ENCODE measurements around the gene BORCS8.
"Not testable (repeated sequence)": the region's sequence is repeated elsewhere in the genome, so short reads cannot be mapped to it uniquely, and the experiment has no call there.

Gene BORCS8

GRCh38 chr19:19185853-19186740 is 5.9 kb downstream of the BORCS8 start:
- DNase-seq (ENCODE audit: low read depth) = peak; percentile 43
- TF ChIP-seq, protein P1, sequence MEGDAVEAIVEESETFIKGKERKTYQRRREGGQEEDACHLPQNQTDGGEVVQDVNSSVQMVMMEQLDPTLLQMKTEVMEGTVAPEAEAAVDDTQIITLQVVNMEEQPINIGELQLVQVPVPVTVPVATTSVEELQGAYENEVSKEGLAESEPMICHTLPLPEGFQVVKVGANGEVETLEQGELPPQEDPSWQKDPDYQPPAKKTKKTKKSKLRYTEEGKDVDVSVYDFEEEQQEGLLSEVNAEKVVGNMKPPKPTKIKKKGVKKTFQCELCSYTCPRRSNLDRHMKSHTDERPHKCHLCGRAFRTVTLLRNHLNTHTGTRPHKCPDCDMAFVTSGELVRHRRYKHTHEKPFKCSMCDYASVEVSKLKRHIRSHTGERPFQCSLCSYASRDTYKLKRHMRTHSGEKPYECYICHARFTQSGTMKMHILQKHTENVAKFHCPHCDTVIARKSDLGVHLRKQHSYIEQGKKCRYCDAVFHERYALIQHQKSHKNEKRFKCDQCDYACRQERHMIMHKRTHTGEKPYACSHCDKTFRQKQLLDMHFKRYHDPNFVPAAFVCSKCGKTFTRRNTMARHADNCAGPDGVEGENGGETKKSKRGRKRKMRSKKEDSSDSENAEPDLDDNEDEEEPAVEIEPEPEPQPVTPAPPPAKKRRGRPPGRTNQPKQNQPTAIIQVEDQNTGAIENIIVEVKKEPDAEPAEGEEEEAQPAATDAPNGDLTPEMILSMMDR (conservative IDR thresholded peaks at IDR 0.05; ENCODE audit: control insufficient read depth, insufficient read depth, low read depth, low read length) = peak; percentile 64
- H3K4me3 ChIP-seq (ENCODE audit: control insufficient read depth, low read depth, low read length) = no peak overlapping the region

- H3K4me3 ChIP-seq (ENCODE audit: control insufficient read depth, low read depth, low read length) = no peak overlapping the region
- DNase-seq (ENCODE audit: low read depth) = no peak
- TF ChIP-seq, protein P1 (conservative IDR thresholded peaks at IDR 0.05; ENCODE audit: control insufficient read depth, insufficient read depth, low read depth, low read length) = no peak
Measured at GRCh38 chr19:19181488-19181998, 10.4 kb downstream of the BORCS8 start.

DNA sequence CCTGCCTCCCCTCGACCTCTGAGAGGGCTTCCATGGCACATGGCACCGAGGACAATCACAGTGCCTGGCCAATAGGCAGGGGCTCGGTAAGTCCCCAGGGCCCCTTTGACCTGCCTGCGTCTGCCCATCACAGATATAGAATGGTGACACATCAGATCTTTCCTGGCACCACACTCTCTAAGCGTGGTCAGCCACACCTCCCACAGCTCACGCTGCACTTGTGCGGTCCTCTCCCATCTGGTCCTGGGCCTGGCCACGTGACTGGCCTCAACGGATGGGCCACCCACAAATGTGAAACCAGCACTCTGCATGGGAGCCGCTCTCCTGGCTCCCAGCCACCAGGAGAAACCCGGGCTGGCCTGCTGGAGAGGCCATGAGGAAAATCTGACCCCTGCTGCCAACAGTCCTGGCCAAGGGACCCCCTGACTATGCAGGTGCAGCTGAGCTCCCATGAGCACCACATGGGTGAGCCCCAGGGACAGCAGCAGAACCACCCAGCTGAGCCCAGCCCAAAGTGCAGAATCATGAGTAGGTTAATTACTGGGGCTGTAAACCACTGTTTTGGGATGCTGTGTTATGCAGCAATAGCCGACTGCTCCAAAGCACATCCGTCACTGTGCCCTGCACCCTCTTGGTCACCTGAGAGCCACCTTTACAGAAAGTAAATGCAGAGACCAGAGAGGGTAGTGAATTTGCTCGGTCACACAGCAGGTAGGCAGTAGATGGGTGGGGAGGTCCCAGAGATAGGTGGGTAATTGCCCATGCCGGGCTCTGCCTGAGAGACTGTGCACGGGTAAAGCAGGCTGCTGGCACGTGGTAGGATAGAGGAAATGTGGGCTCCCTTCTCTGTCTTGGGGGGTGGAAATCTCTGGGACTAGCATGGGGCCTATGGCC is 12.2 kb downstream of the BORCS8 start:
- TF ChIP-seq, protein P1 (conservative IDR thresholded peaks at IDR 0.05; ENCODE audit: control insufficient read depth, insufficient read depth, low read depth, low read length) = no peak
- no peak overlapping the region for H3K4me3 ChIP-seq (ENCODE audit: control insufficient read depth, low read depth, low read length)
- peak; percentile 20 for DNase-seq (ENCODE audit: low read depth)

DNA sequence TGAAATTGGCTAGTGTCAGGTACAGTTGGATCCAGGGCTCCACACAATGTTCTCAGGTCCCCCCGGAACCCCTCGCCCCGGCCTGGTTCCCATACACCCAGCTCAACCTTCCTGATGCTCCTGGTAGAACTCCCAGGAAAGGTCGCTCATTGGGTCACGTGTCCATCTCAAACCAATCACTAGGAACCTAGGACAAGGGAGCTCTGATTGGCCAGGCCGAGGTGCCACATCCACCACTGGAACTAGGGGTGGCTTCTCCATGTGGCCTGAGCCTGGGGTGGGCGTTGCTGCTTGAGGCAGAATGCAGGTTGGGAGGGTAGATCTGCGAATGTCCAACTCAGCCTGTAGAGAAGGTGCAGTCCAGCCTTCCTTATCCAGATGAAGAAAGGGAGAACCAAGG is 15.0 kb downstream of the BORCS8 start:
- TF ChIP-seq, protein P1 (conservative IDR thresholded peaks at IDR 0.05; ENCODE audit: control insufficient read depth, insufficient read depth, low read depth, low read length) = no peak
- H3K4me3 ChIP-seq (ENCODE audit: control insufficient read depth, low read depth, low read length) = no peak overlapping the region
- peak; percentile 13 for DNase-seq (ENCODE audit: low read depth)

GRCh38 chr19:19173243-19173642 is 18.7 kb downstream of the BORCS8 start:
- not testable (repeated sequence) for H3K4me3 ChIP-seq (ENCODE audit: control insufficient read depth, low read depth, low read length); DNase-seq (ENCODE audit: low read depth)

DNA sequence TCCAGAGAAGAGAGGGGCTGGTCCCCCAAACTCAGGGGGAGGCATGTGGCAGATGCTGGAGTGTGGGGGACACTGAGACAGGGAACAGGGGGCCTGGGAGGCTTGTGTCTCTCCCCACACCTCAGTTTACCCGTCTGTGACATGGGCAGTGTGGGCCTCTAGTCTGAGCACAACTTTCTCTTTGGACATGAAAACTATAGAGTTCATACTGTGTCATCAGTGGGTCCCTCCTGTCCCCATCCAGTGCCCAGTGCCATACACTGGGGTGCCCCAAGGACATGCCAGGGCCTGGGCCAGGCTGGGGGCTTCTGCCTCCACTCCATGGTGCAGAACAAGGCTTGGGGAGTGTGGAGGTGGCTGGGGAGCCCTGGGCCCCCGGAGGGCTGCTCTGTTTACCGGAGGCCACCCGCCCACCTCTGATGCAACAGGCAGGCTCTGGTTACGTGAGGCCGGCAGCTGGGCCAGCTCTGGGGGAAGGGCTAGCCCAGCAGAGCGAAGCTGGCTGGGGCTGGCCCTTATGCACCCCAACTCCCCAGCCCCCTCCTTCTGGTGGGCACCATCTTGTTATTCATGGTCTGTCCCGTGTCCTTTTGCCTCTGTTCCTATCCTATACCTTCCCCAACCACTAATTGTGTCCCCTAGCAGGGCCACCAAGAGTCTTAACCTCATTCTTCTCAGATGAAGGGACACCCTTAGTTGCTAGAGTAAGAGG is 20.0 kb downstream of the BORCS8 start:
- TF ChIP-seq, protein P1 (conservative IDR thresholded peaks at IDR 0.05; ENCODE audit: control insufficient read depth, insufficient read depth, low read depth, low read length) = no peak
- no peak overlapping the region for H3K4me3 ChIP-seq (ENCODE audit: control insufficient read depth, low read depth, low read length)
- DNase-seq (ENCODE audit: low read depth) = peak; percentile 42
